Vagina (tissue), 2 donors: Measurements from ENCODE around the gene PARD6G. TPM values are rescaled to one million over a fixed set of nuclear protein-coding genes. Genes with fewer than 3 reads are reported as not detected.

Source experiments
- DNase-seq, 2 donors: peaks; one replicate each; pipeline ENCODE4 v3.0.0-alpha.2; 2017; ENCODE audit errors: extremely low spot score in 2 of 2
- H3K27ac ChIP-seq: fragments of 200-600 bp; sonication (generic); one replicate; pipeline ENCODE4 v1.5.1; 2019
- H3K27me3 ChIP-seq: fragments of 200-600 bp; sonication (generic); one replicate; pipeline ENCODE4 v1.5.1; 2019
- H3K36me3 ChIP-seq, 2 donors: fragments of 200-600 bp; sonication (generic); one replicate each; pipeline ENCODE4 v1.5.1; 2017 to 2019
- H3K4me1 ChIP-seq: fragments of 200-600 bp; sonication (generic); one replicate; pipeline ENCODE4 v1.5.1; 2019
- H3K4me3 ChIP-seq, 2 donors: fragments of 200-600 bp; sonication (generic); 1 replicate in 1 of 2; 2 replicates in 1 of 2; pipeline ENCODE4 v1.5.1; 2016 to 2019
- H3K9me3 ChIP-seq: fragments of 200-600 bp; sonication (generic); one replicate; pipeline ENCODE4 v1.5.1; 2019
- CTCF ChIP-seq, 3 experiments: fragments of 450-650 bp in 2 of 3; fragments of 200-600 bp in 1 of 3; sonication (generic) in 1 of 3; IDR thresholded peaks; one replicate each; pipeline ENCODE4 v1.5.1; 2017 to 2019; ENCODE audit warnings: antibody characterized with exemption in 3 of 3, mild to moderate bottlenecking in 2 of 3, moderate library complexity in 2 of 3
- POLR2A ChIP-seq, 2 donors: fragments of 450-650 bp; IDR thresholded peaks; one replicate each; pipeline ENCODE4 v1.6.1; 2017; ENCODE audit warnings: antibody characterized with exemption in 2 of 2, mild to moderate bottlenecking in 2 of 2, moderate library complexity in 2 of 2
- POLR2AphosphoS5 ChIP-seq, 2 donors: sonication (generic); formaldehyde crosslinking; IDR thresholded peaks; one replicate each; pipeline ENCODE4 v1.9.0; 2017; ENCODE audit warnings: antibody characterized with exemption in 2 of 2, mild to moderate bottlenecking in 2 of 2, low read depth in 1 of 2; ENCODE audit not compliant: insufficient read depth in 1 of 2
- intact Hi-C: fragments of 100-400 bp; cut with DNase I; formaldehyde crosslinking; loops from one replicate; pipeline ENCODE4 v1.15.1; 2023
- total RNA-seq: library from RNA; depleted of rRNA; stranded (reverse); fragments of >200 nt; gene quantifications from one replicate; pipeline ENCODE4 v1.2.3, GENCODE V29; 2016

PARD6G gene
- total RNA-seq, 1 donor from 2014 or later: 32.7 TPM

GRCh38 chr18:80198994-80199748 is 48.1 kb downstream of the PARD6G start:
- H3K4me1 ChIP-seq: peaks cover 21% of the 10 kb centered on the region
- no peaks in the 10 kb centered on the region for H3K36me3 ChIP-seq
- no peaks in the 10 kb centered on the region for H3K9me3 ChIP-seq
- H3K4me3 ChIP-seq: no peak overlapping the region
- no peak overlapping the region for H3K27ac ChIP-seq
- H3K27me3 ChIP-seq: no peaks in the 10 kb centered on the region
- intact Hi-C loops: no loop called here
- peak in 1 of 2 donors; percentile 22 for DNase-seq
- TF ChIP-seq POLR2A (IDR thresholded peaks at IDR 0.05) (no peak), POLR2AphosphoS5 (IDR thresholded peaks at IDR 0.05; ENCODE audit: insufficient read depth in 1 of 2, low read depth in 1 of 2) (no peak)

- no peaks in the 10 kb centered on the region for H3K9me3 ChIP-seq
- intact Hi-C loops: no loop called here
- no peak overlapping the region for H3K4me3 ChIP-seq
- no peak overlapping the region for H3K27ac ChIP-seq
- peaks cover 21% of the 10 kb centered on the region for H3K4me1 ChIP-seq
- H3K36me3 ChIP-seq: no peaks in the 10 kb centered on the region
- DNase-seq: peak in 1 of 2 donors; percentile 22
- no peaks in the 10 kb centered on the region for H3K27me3 ChIP-seq
- no peak for TF ChIP-seq CTCF (IDR thresholded peaks at IDR 0.05)
- TF ChIP-seq POLR2A (IDR thresholded peaks at IDR 0.05): no peak
- no peak for TF ChIP-seq POLR2AphosphoS5 (IDR thresholded peaks at IDR 0.05; ENCODE audit: insufficient read depth in 1 of 2, low read depth in 1 of 2)
Measured at GRCh38 chr18:80198391-80198790, 48.9 kb downstream of the PARD6G start.

- no peaks in the 10 kb centered on the region for H3K9me3 ChIP-seq
- intact Hi-C loops: no loop called here
- H3K4me1 ChIP-seq: peaks cover 21% of the 10 kb centered on the region
- DNase-seq: peak in 1 of 2 donors; percentile 37
- peak overlapping the region; percentile 54 for H3K27ac ChIP-seq
- no peak for TF ChIP-seq POLR2AphosphoS5 (IDR thresholded peaks at IDR 0.05; ENCODE audit: insufficient read depth in 1 of 2, low read depth in 1 of 2)
- no peak for TF ChIP-seq CTCF (IDR thresholded peaks at IDR 0.05)
- TF ChIP-seq POLR2A (IDR thresholded peaks at IDR 0.05): no peak
- no peak overlapping the region for H3K4me3 ChIP-seq
- no peaks in the 10 kb centered on the region for H3K36me3 ChIP-seq
- no peaks in the 10 kb centered on the region for H3K27me3 ChIP-seq
Measured at GRCh38 chr18:80197528-80197927, 49.8 kb downstream of the PARD6G start.

- Histone ChIP-seq H3K36me3 (no peaks in the 10 kb centered on the region), H3K9me3 (no peaks in the 10 kb centered on the region), H3K27me3 (no peaks in the 10 kb centered on the region), H3K27ac (peak overlapping the region; percentile 54), H3K4me1 (peaks cover 21% of the 10 kb centered on the region), H3K4me3 (no peak overlapping the region)
- DNase-seq: peak in 1 of 2 donors; percentile 37
- intact Hi-C loops: no loop called here
- TF ChIP-seq POLR2A (IDR thresholded peaks at IDR 0.05): no peak
- no peak for TF ChIP-seq CTCF (IDR thresholded peaks at IDR 0.05)
- TF ChIP-seq POLR2AphosphoS5 (IDR thresholded peaks at IDR 0.05; ENCODE audit: insufficient read depth in 1 of 2, low read depth in 1 of 2): no peak
Measured at GRCh38 chr18:80196528-80197320, 50.6 kb downstream of the PARD6G start.

GRCh38 chr18:80194874-80195570 is 52.3 kb downstream of the PARD6G start:
- Histone ChIP-seq H3K36me3 (no peaks in the 10 kb centered on the region), H3K9me3 (no peaks in the 10 kb centered on the region), H3K27ac (no peak overlapping the region), H3K27me3 (no peaks in the 10 kb centered on the region), H3K4me1 (peaks cover 25% of the 10 kb centered on the region), H3K4me3 (no peak overlapping the region)
- DNase-seq: peak; percentile 27 to 79
- TF ChIP-seq CTCF (IDR thresholded peaks at IDR 0.05) (no peak), POLR2A (IDR thresholded peaks at IDR 0.05) (no peak)
- intact Hi-C loops: no loop called here
